ENCODE data around the gene FSHR.

Gene FSHR

DNA sequence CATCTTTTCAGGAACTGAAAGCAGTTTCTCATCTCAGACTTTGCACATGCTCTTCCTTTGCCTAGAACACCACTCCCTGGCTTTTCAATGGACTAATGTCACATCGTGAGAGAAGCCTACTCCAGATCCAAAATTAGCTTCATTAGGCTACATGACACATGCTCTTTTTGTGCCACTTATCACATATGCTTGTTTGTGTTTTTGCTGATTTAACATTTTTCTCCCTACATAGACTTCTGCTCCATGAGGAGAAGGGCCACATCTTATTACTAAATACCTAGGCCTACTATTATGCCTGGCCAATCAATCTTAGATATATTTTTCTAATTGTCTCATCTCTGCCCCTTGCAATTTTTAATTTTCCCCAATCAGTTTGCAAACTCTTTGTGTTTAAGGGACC is 212.4 kb downstream of the FSHR start:
- Histone ChIP-seq H3K27me3 (no peaks in the 10 kb centered on the region), H3K4me3 (ENCODE audit: low read depth in 1 of 2, low read length in 1 of 2) (no peak overlapping the region)

DNA sequence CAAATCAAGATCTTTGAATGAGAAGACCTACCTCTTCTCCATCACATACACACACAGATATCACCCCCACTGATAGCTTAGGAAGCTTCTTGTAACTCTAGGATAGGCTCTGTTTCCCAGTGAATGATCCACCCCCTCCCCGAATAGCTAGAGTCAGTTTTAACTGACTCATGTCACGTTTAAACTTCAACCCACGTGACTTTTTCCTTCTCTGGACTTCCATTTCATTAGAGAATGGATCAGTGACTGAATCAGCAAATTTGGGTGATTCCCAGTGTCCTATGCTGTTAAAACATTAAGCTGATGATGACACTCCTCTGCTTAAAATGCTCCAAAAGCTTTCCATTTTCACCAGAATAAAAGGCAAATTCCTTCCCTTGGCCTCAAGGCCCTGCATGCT is 212.9 kb downstream of the FSHR start:
- H3K4me1 ChIP-seq (ENCODE audit: control insufficient read depth in 1 of 2, insufficient read depth in 1 of 2, low read depth in 1 of 2, low read length in 1 of 2), result no peaks in the 10 kb centered on the region
- H3K4me3 ChIP-seq (ENCODE audit: low read depth in 1 of 2, low read length in 1 of 2), result no peak overlapping the region
- H3K36me3 ChIP-seq, result no peaks in the 10 kb centered on the region
- no peaks in the 10 kb centered on the region for H3K27me3 ChIP-seq
- H3K27ac ChIP-seq, result no peak overlapping the region
- no peaks in the 10 kb centered on the region for H3K9me3 ChIP-seq
- TF ChIP-seq, protein P1, sequence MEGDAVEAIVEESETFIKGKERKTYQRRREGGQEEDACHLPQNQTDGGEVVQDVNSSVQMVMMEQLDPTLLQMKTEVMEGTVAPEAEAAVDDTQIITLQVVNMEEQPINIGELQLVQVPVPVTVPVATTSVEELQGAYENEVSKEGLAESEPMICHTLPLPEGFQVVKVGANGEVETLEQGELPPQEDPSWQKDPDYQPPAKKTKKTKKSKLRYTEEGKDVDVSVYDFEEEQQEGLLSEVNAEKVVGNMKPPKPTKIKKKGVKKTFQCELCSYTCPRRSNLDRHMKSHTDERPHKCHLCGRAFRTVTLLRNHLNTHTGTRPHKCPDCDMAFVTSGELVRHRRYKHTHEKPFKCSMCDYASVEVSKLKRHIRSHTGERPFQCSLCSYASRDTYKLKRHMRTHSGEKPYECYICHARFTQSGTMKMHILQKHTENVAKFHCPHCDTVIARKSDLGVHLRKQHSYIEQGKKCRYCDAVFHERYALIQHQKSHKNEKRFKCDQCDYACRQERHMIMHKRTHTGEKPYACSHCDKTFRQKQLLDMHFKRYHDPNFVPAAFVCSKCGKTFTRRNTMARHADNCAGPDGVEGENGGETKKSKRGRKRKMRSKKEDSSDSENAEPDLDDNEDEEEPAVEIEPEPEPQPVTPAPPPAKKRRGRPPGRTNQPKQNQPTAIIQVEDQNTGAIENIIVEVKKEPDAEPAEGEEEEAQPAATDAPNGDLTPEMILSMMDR (IDR thresholded peaks at IDR 0.05), result no peak

More for the DNA sequence above, 212.4 kb downstream of the FSHR start:
- Histone ChIP-seq H3K9me3 (no peaks in the 10 kb centered on the region), H3K4me1 (ENCODE audit: control insufficient read depth in 1 of 2, insufficient read depth in 1 of 2, low read depth in 1 of 2, low read length in 1 of 2) (no peaks in the 10 kb centered on the region), H3K27ac (no peak overlapping the region), H3K36me3 (no peaks in the 10 kb centered on the region)
- TF ChIP-seq, protein P1 (IDR thresholded peaks at IDR 0.05), result no peak

GRCh38 chr2:48940606-48941005 is 213.7 kb downstream of the FSHR start:
- TF ChIP-seq, protein P1 (IDR thresholded peaks at IDR 0.05), result no peak
- Histone ChIP-seq H3K27me3 (no peaks in the 10 kb centered on the region), H3K27ac (no peak overlapping the region), H3K4me1 (ENCODE audit: control insufficient read depth in 1 of 2, insufficient read depth in 1 of 2, low read depth in 1 of 2, low read length in 1 of 2) (no peaks in the 10 kb centered on the region), H3K4me3 (ENCODE audit: low read depth in 1 of 2, low read length in 1 of 2) (no peak overlapping the region), H3K9me3 (no peaks in the 10 kb centered on the region), H3K36me3 (no peaks in the 10 kb centered on the region)

DNA sequence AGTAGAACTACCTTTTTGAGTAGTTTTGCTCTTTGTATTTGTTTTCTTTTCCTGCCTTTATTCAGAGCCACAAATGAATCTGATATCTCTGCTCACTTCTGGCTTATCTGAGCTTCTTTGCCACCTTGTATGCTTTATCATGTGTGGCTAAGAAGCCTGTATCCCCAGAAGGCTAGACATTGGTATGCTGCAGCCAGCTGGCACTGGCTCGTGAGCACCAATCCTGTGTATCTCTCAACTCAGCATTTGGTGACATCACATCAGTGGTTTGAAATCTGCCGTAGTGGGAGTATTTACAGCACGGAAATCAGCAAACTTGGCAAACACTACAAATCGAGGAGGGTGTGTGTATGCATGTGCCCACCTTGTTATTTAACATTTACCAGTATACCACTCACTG is 215.1 kb downstream of the FSHR start:
- H3K36me3 ChIP-seq, result no peaks in the 10 kb centered on the region
- no peaks in the 10 kb centered on the region for H3K9me3 ChIP-seq
- H3K4me3 ChIP-seq (ENCODE audit: low read depth in 1 of 2, low read length in 1 of 2), result no peak overlapping the region
- TF ChIP-seq, protein P1 (IDR thresholded peaks at IDR 0.05), result no peak
- no peak overlapping the region for H3K27ac ChIP-seq
- H3K27me3 ChIP-seq, result no peaks in the 10 kb centered on the region
- no peaks in the 10 kb centered on the region for H3K4me1 ChIP-seq (ENCODE audit: control insufficient read depth in 1 of 2, insufficient read depth in 1 of 2, low read depth in 1 of 2, low read length in 1 of 2)

- no peaks in the 10 kb centered on the region for H3K9me3 ChIP-seq
- no peaks in the 10 kb centered on the region for H3K4me1 ChIP-seq (ENCODE audit: control insufficient read depth in 1 of 2, insufficient read depth in 1 of 2, low read depth in 1 of 2, low read length in 1 of 2)
- no peak overlapping the region for H3K4me3 ChIP-seq (ENCODE audit: low read depth in 1 of 2, low read length in 1 of 2)
- TF ChIP-seq, protein P1 (IDR thresholded peaks at IDR 0.05), result no peak
- no peaks in the 10 kb centered on the region for H3K36me3 ChIP-seq
- no peak overlapping the region for H3K27ac ChIP-seq
- no peaks in the 10 kb centered on the region for H3K27me3 ChIP-seq
Observed at GRCh38 chr2:48938231-48938630, 216.1 kb downstream of the FSHR start.

- TF ChIP-seq, protein P1 (IDR thresholded peaks at IDR 0.05), result no peak
Observed at GRCh38 chr2:48934807-48935206, 219.5 kb downstream of the FSHR start.

More at GRCh38 chr2:48934807-48935206, 219.5 kb downstream of the FSHR start:
- no peaks in the 10 kb centered on the region for H3K27me3 ChIP-seq
- no peaks in the 10 kb centered on the region for H3K36me3 ChIP-seq
- no peak overlapping the region for H3K27ac ChIP-seq
- no peak overlapping the region for H3K4me3 ChIP-seq (ENCODE audit: low read depth in 1 of 2, low read length in 1 of 2)
- H3K9me3 ChIP-seq, result no peaks in the 10 kb centered on the region
- no peaks in the 10 kb centered on the region for H3K4me1 ChIP-seq (ENCODE audit: control insufficient read depth in 1 of 2, insufficient read depth in 1 of 2, low read depth in 1 of 2, low read length in 1 of 2)
